A673 (cell line): ENCODE data around the gene GCG. TPM values are rescaled to one million over a fixed set of nuclear protein-coding genes. Genes with fewer than 3 reads are reported as not detected.

Experiments
- BruUV-seq: library from RNA; stranded (reverse); fragments of 400-500 nt; replicated peaks from 2 replicates; lab custom pipeline; 2021; lab: Mats Ljungman, UMichigan
- CTCF ChIA-PET: fragments of 300-600 bp; sonication (Branson Sonifier 250); formaldehyde crosslinking; loops from one replicate; lab custom pipeline; 2022; ENCODE audit warnings: antibody characterized with exemption; lab: Charles Lee
- POLR2A ChIA-PET: fragments of 300-600 bp; sonication (Branson Sonifier 250); formaldehyde crosslinking; loops from one replicate; lab custom pipeline; 2022; ENCODE audit warnings: antibody characterized with exemption; ENCODE audit not compliant: low non-redundant PET; lab: Charles Lee
- DNase-seq: peaks from one replicate; pipeline ENCODE4 v3.0.0-alpha.2; 2015; ENCODE audit warnings: low spot score
- H3K27ac ChIP-seq: fragments of 200-600 bp; sonication (generic); 2 replicates; pipeline ENCODE4 v1.5.1; 2016; ENCODE audit warnings: mixed run types, low read depth, mild to moderate bottlenecking, mixed read lengths, antibody characterized with exemption, low read length; ENCODE audit not compliant: poor library complexity, severe bottlenecking
- H3K27me3 ChIP-seq: fragments of 200-600 bp; sonication (generic); replicated peaks from 2 replicates; pipeline ENCODE4 v1.6.1; 2017; ENCODE audit warnings: mixed run types, low read depth, mild to moderate bottlenecking, mixed read lengths, antibody characterized with exemption, low read length; ENCODE audit not compliant: insufficient read depth, poor library complexity
- H3K36me3 ChIP-seq: fragments of 200-600 bp; sonication (generic); 2 replicates; pipeline ENCODE4 v1.6.1; 2016; ENCODE audit warnings: mixed run types, mild to moderate bottlenecking, mixed read lengths, antibody characterized with exemption, low read length; ENCODE audit not compliant: insufficient read depth, poor library complexity, severe bottlenecking
- H3K4me1 ChIP-seq: fragments of 200-600 bp; sonication (generic); 2 replicates; pipeline ENCODE4 v1.6.1; 2017; ENCODE audit warnings: mixed run types, mild to moderate bottlenecking, mixed read lengths, antibody characterized with exemption, low read length; ENCODE audit not compliant: insufficient read depth, poor library complexity, severe bottlenecking
- H3K4me3 ChIP-seq: fragments of 200-600 bp; sonication (generic); 2 replicates; pipeline ENCODE4 v1.5.1; 2016; ENCODE audit warnings: low read depth, mixed run types, mild to moderate bottlenecking, mixed read lengths, low read length; ENCODE audit not compliant: poor library complexity, severe bottlenecking
- H3K9me3 ChIP-seq: fragments of 200-600 bp; sonication (generic); 2 replicates; pipeline ENCODE4 v1.6.1; 2016; ENCODE audit warnings: mixed run types, low read depth, mild to moderate bottlenecking, mixed read lengths, antibody characterized with exemption, low read length; ENCODE audit not compliant: poor library complexity, severe bottlenecking
- EZH2 ChIP-seq: fragments of 200-600 bp; sonication (generic); IDR thresholded peaks from 2 replicates; pipeline ENCODE4 v1.6.1; 2017; ENCODE audit warnings: borderline replicate concordance, low read depth, mild to moderate bottlenecking, mixed read lengths, antibody characterized with exemption, low read length; ENCODE audit not compliant: poor library complexity, severe bottlenecking
- intact Hi-C: fragments of 100-400 bp; cut with micrococcal nuclease; formaldehyde crosslinking; loops from one replicate; pipeline ENCODE4 v1.10.0; 2022; ENCODE audit not compliant: unreplicated experiment
- total RNA-seq: library from RNA; stranded (reverse); gene quantifications from 2 replicates; pipeline ENCODE4 v1.2.3, GENCODE V29; 2021
- TF ChIP-seq, protein P1 (sequence below): fragments of 300-800, 200-600 bp; sonication (generic); conservative IDR thresholded peaks from 2 replicates; pipeline ENCODE4 v1.5.1; 2017; ENCODE audit warnings: low read depth, mild to moderate bottlenecking, antibody characterized with exemption, low read length, moderate library complexity, mixed read lengths

The GCG gene
- total RNA-seq, 1 experiment from 2014 or later, result not detected

- no peak for TF ChIP-seq EZH2
- TF ChIP-seq, protein P1, sequence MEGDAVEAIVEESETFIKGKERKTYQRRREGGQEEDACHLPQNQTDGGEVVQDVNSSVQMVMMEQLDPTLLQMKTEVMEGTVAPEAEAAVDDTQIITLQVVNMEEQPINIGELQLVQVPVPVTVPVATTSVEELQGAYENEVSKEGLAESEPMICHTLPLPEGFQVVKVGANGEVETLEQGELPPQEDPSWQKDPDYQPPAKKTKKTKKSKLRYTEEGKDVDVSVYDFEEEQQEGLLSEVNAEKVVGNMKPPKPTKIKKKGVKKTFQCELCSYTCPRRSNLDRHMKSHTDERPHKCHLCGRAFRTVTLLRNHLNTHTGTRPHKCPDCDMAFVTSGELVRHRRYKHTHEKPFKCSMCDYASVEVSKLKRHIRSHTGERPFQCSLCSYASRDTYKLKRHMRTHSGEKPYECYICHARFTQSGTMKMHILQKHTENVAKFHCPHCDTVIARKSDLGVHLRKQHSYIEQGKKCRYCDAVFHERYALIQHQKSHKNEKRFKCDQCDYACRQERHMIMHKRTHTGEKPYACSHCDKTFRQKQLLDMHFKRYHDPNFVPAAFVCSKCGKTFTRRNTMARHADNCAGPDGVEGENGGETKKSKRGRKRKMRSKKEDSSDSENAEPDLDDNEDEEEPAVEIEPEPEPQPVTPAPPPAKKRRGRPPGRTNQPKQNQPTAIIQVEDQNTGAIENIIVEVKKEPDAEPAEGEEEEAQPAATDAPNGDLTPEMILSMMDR, result no peak
- CTCF ChIA-PET, result interaction anchor here (0.9 kb wide), 1 partner anchor 149 kb away, joined by 3 read pairs; no protein-coding TSS in a partner anchor
- BruUV-seq, result no TSS peak
- intact Hi-C loops, result no loop called here
- no peaks in the 10 kb centered on the region for H3K27me3 ChIP-seq
- POLR2A ChIA-PET, result no interaction called here
- no peaks in the 10 kb centered on the region for H3K4me1 ChIP-seq
- DNase-seq, result no peak
- no peak overlapping the region for H3K4me3 ChIP-seq
- H3K27ac ChIP-seq, result no peak overlapping the region
- no peaks in the 10 kb centered on the region for H3K9me3 ChIP-seq
- H3K36me3 ChIP-seq, result no peaks in the 10 kb centered on the region
Observed at GRCh38 chr2:162148956-162149355, 3.1 kb downstream of the GCG start.

GRCh38 chr2:162143969-162144368, 8.1 kb downstream of the GCG start:
- H3K9me3 ChIP-seq, result no peaks in the 10 kb centered on the region
- no peaks in the 10 kb centered on the region for H3K36me3 ChIP-seq
- BruUV-seq, result no TSS peak
- POLR2A ChIA-PET, result no interaction called here
- no peak overlapping the region for H3K4me3 ChIP-seq
- no peaks in the 10 kb centered on the region for H3K27me3 ChIP-seq
- DNase-seq, result no peak
- H3K4me1 ChIP-seq, result no peaks in the 10 kb centered on the region
- TF ChIP-seq, protein P1, result no peak
- no peak for TF ChIP-seq EZH2
- CTCF ChIA-PET, result no interaction called here
- intact Hi-C loops, result no loop called here
- H3K27ac ChIP-seq, result no peak overlapping the region

DNA sequence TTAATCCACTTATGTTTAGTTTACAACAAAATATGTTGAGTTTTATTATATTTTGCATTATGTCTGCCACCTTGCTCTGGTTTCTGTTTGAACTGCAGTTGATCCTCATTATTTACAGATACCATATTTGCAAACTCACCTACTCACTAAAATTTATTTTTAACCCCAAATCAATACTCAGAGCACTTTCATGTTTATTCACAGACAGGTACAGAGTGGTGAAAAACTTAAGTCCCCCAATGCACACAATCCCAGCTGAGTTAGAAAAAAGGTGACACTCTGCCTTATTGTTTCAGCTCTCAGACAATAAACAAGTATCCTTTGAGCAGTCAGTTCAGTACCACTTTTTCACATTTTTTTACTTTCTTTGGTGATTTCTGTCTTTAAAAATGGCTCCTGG, 13.7 kb downstream of the GCG start:
- no TSS peak for BruUV-seq
- Histone ChIP-seq H3K4me3 (no peak overlapping the region), H3K27ac (no peak overlapping the region), H3K4me1 (no peaks in the 10 kb centered on the region), H3K27me3 (no peaks in the 10 kb centered on the region), H3K9me3 (no peaks in the 10 kb centered on the region), H3K36me3 (no peaks in the 10 kb centered on the region)
- no peak for DNase-seq
- intact Hi-C loops, result no loop called here
- POLR2A ChIA-PET, result no interaction called here
- TF ChIP-seq EZH2, result no peak
- TF ChIP-seq, protein P1, result no peak
- CTCF ChIA-PET, result no interaction called here
